Stimulated activated CD4-positive, alpha-beta T cell treated with anti-CD3 and anti-CD28 coated beads, Interleukin-1b, Interleukin-23, amount 100 ng/mL, for 24 hours (primary cell): ENCODE data around the gene GPR50.

Experiments used
- DNase-seq, 4 experiments: peaks; one replicate each; pipeline ENCODE4 v3.0.0-alpha.2; 2020; ENCODE audit warnings: low read depth in 4 of 4, low spot score in 1 of 4

The GPR50 gene

GRCh38 chrX:151226941-151227340, 50.6 kb downstream of the GPR50 start:
- no peak for DNase-seq

GRCh38 chrX:151227627-151228026, 51.2 kb downstream of the GPR50 start:
- DNase-seq, result no peak

- DNase-seq, result no peak
Measured at GRCh38 chrX:151228935-151229334, 52.6 kb downstream of the GPR50 start.
